SK-N-MC (cell line): Measurements from ENCODE around the gene PIK3R4.

Experiments
- DNase-seq: peaks from one replicate; pipeline ENCODE4 v3.0.0-alpha.2; 2011; ENCODE audit warnings: low read depth, low spot score
- H3K27ac ChIP-seq: fragments of 200-600 bp; sonication (generic); 2 replicates; pipeline ENCODE4 v1.5.1; 2016; ENCODE audit warnings: mixed run types
- H3K36me3 ChIP-seq: fragments of 200-600 bp; sonication (generic); 2 replicates; pipeline ENCODE4 v1.6.1; 2017; ENCODE audit warnings: antibody characterized with exemption, low read length, mixed read lengths; ENCODE audit not compliant: insufficient read depth
- H3K4me3 ChIP-seq: fragments of 200-600 bp; sonication (generic); 2 replicates; pipeline ENCODE4 v1.5.1; 2016
- H3K9ac ChIP-seq: fragments of 200-600 bp; sonication (generic); 2 replicates; pipeline ENCODE4 v1.8.0; 2017; ENCODE audit warnings: mixed run types, mixed read lengths; ENCODE audit not compliant: insufficient read length
- H3K9me3 ChIP-seq: fragments of 200-600 bp; sonication (generic); 2 replicates; pipeline ENCODE4 v1.6.1; 2017; ENCODE audit warnings: low read depth, mild to moderate bottlenecking, antibody characterized with exemption, low read length, moderate library complexity, mixed read lengths
- EZH2 ChIP-seq: fragments of 200-600 bp; sonication (generic); IDR thresholded peaks from one replicate; pipeline ENCODE4 v1.6.1; 2017; ENCODE audit warnings: antibody characterized with exemption
- FOXP2 ChIP-seq: optimal IDR thresholded peaks from 2 replicates; pipeline ENCODE3; 2011; ENCODE audit warnings: mild to moderate bottlenecking, moderate library complexity; ENCODE audit not compliant: insufficient read depth; ENCODE audit errors: extremely low read length, control extremely low read depth
- POLR2AphosphoS5 ChIP-seq: IDR thresholded peaks from 2 replicates; pipeline ENCODE4 v1.6.1; 2012; ENCODE audit warnings: mild to moderate bottlenecking, low read depth, low read length, borderline replicate concordance

Gene PIK3R4

DNA sequence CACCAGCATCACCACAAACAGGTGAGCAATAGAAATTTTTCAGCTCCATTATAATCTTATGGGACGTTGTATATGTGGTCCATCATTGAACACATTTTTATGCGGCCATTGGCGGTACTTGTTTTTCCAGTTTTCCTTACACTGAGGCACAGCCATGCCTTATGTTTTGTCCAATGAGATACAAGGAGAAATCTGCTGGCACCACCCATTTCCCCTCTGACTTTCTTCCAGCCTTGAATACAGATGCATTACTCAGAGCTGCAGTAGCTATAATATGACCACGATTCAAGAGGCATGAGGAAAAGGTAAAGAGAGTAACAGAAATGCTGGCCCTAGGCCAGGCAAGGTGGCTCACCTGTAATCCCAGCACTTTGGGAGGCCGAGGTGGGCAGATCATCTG lies 9.0 kb upstream of the PIK3R4 start:
- Histone ChIP-seq H3K4me3 (no peak overlapping the region), H3K9me3 (no peaks in the 10 kb centered on the region), H3K27ac (no peak overlapping the region), H3K9ac (no peak overlapping the region), H3K36me3 (no peaks in the 10 kb centered on the region)
- no peak for DNase-seq
- TF ChIP-seq EZH2: no peak
- TF ChIP-seq FOXP2: no peak
- TF ChIP-seq POLR2AphosphoS5: no peak

DNA sequence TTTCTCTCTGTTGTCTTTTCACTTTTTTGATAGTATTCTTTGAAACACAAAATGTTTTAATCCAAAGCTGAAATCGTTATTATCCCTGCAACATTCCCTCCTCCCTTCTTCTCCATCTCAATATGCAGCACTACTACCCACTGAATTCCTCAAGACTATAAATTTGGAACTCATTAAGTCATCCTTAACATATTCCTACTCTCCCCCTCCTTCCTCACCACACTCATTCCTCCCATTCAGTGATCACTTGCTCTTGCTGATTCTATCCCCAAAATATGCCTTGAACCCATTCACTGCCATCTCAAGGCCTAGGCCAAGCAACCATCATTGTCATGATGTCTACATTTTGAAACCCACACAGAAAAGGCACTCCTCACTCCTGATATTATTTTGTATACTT lies 2.4 kb upstream of the PIK3R4 start:
- Histone ChIP-seq H3K36me3 (peaks cover 10% of the 10 kb centered on the region), H3K9ac (peak overlapping the region; percentile 62), H3K4me3 (peak overlapping the region; percentile 78), H3K27ac (peak overlapping the region; percentile 82), H3K9me3 (no peaks in the 10 kb centered on the region)
- TF ChIP-seq POLR2AphosphoS5 (no peak), EZH2 (no peak), FOXP2 (no peak)
- DNase-seq: no peak

DNA sequence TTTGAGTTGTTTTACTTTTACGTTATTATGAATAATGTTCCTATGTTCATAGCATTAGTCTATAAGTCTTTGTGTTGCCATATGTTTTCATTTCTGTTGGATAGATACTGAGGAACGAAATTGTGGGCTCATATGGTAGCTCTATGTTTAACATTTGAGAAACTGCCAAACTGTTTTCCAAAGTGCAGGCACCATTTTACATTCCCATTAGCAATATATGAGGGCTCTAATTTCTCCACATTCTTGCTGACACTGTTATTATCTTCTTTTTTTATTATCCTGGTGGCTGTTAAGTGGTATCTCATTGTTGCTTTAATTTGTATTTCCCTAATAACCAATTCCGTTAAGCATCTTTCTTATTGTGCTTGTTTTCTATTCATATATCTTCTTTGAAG lies 1.8 kb upstream of the PIK3R4 start:
- H3K36me3 ChIP-seq: peaks cover 15% of the 10 kb centered on the region
- H3K4me3 ChIP-seq: peak overlapping the region; percentile 78
- peak overlapping the region; percentile 82 for H3K27ac ChIP-seq
- no peak for DNase-seq
- H3K9me3 ChIP-seq: no peaks in the 10 kb centered on the region
- TF ChIP-seq POLR2AphosphoS5: no peak
- no peak for TF ChIP-seq EZH2
- TF ChIP-seq FOXP2: no peak
- H3K9ac ChIP-seq: peak overlapping the region; percentile 62

DNA sequence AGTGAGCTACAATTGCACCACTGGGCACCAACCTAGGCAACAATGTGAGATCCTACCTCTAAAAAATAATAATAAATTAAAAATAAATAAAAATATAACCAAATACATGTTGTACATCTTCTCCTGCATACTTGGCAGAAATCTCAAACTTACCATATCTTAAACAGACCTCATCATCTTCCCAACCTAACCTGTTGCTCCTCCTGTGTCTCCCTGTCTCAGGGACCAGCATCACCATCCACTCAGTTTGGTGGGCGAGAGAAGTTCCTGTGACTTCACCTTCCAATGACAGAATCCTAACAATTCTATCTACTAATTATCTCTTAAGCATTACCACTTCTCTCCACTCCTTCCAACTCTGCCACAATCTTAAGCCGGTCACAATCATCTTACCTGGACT lies 3.3 kb downstream of the PIK3R4 start:
- H3K36me3 ChIP-seq: peaks cover 50% of the 10 kb centered on the region
- no peak overlapping the region for H3K27ac ChIP-seq
- H3K9ac ChIP-seq: no peak overlapping the region
- no peak for DNase-seq
- H3K9me3 ChIP-seq: no peaks in the 10 kb centered on the region
- TF ChIP-seq POLR2AphosphoS5 (no peak), EZH2 (no peak), FOXP2 (no peak)
- no peak overlapping the region for H3K4me3 ChIP-seq

DNA sequence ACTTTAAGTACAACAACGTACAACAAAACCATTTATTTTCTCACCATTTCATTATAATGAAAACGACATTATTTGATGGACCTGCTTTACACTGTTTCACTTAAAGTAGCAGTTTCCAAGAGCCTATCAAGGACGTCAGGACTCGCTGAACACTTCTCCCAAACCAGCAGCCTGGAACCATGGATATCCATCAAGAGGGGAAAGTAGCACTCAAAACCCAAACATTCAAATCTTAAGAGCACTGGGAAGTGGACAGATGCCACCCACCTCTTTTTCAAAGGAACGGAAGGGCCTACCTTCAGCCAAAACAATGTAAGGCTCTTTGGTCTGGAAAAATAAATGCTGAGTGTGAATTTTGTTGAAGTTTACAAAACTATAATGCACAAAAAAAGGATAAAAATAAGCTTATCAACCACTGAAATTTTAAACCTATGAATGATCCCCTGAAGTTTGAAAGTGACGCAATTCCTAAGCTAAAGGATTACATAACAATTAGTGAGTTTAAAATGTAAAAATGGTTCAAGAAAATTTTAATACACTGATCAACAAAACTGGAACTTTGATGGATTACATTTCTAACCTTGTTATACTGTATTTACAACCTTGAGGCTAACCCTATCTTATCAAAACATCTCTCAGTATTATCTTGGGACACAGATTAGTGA lies 4.6 kb downstream of the PIK3R4 start:
- H3K36me3 ChIP-seq: peaks cover 56% of the 10 kb centered on the region

DNA sequence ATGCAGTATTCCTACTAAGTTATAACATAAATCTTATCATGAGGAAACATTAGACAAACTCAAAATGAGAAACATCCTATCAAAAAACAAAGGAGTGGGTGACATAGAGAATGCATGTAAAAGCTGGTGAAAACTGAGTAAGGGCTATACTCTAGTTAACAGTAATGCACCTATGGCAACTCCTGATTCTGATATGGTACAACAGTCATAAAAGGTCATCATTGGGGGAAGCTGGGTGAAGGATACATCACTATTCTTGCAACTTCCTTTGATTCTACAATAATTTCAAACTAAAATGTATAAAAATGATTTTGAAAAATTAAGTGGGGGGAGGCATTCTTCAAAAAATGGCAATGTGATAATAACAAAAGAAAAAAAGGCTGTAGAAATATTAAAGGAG lies 6.8 kb downstream of the PIK3R4 start:
- Histone ChIP-seq H3K9ac (no peak overlapping the region), H3K4me3 (no peak overlapping the region), H3K27ac (no peak overlapping the region), H3K36me3 (peaks cover 70% of the 10 kb centered on the region), H3K9me3 (no peaks in the 10 kb centered on the region)
- no peak for DNase-seq
- TF ChIP-seq EZH2 (no peak), POLR2AphosphoS5 (no peak), FOXP2 (no peak)

More for the DNA sequence above, 4.6 kb downstream of the PIK3R4 start:
- TF ChIP-seq EZH2: no peak
- no peak for TF ChIP-seq FOXP2
- TF ChIP-seq POLR2AphosphoS5: no peak
- no peak overlapping the region for H3K27ac ChIP-seq
- no peak overlapping the region for H3K9ac ChIP-seq
- H3K9me3 ChIP-seq: no peaks in the 10 kb centered on the region
- no peak for DNase-seq
- no peak overlapping the region for H3K4me3 ChIP-seq

DNA sequence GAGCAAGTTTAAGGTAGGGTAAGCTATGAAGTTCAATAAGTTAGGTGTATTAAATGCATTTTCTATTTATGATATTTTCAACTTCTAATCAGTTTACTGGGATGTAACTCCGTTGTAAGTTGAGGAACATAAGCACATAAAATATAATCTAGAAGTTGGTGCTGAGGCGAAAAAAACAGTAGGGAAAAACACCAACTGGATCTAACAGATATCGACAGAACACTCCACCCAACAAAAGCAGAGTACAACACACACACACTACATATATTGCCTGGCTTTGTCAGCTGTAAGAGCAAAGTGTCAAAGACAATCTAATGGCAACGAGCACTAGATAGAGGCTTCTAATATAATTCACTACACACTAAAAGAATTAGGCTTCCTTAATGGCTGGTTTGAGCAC lies 8.4 kb downstream of the PIK3R4 start:
- no peaks in the 10 kb centered on the region for H3K9me3 ChIP-seq
- no peak for DNase-seq
- H3K9ac ChIP-seq: no peak overlapping the region
- H3K27ac ChIP-seq: no peak overlapping the region
- no peak overlapping the region for H3K4me3 ChIP-seq
- TF ChIP-seq EZH2: no peak
- no peak for TF ChIP-seq POLR2AphosphoS5
- TF ChIP-seq FOXP2: no peak
- peaks cover 70% of the 10 kb centered on the region for H3K36me3 ChIP-seq

DNA sequence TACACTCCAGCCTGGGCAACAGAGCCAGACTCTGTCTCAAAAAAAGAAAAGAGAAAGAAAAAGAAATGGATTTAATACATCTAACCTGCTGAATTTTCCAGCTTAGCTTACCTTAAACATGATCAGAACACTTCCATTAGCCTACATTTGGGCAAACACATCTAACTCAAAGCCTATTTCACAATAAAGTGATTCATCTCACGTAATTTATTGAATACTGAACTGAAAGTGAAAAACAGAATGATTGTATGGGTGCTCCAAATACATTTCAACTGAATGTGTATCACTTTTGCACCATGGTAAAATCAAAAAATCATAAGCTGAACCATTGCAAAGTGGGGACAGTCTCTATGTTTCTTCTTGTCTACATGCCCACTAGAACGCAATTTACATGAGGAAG lies 9.0 kb downstream of the PIK3R4 start:
- H3K9ac ChIP-seq: no peak overlapping the region
- no peaks in the 10 kb centered on the region for H3K9me3 ChIP-seq
- TF ChIP-seq FOXP2: no peak
- peaks cover 70% of the 10 kb centered on the region for H3K36me3 ChIP-seq
- H3K4me3 ChIP-seq: no peak overlapping the region
- H3K27ac ChIP-seq: no peak overlapping the region
- DNase-seq: no peak

DNA sequence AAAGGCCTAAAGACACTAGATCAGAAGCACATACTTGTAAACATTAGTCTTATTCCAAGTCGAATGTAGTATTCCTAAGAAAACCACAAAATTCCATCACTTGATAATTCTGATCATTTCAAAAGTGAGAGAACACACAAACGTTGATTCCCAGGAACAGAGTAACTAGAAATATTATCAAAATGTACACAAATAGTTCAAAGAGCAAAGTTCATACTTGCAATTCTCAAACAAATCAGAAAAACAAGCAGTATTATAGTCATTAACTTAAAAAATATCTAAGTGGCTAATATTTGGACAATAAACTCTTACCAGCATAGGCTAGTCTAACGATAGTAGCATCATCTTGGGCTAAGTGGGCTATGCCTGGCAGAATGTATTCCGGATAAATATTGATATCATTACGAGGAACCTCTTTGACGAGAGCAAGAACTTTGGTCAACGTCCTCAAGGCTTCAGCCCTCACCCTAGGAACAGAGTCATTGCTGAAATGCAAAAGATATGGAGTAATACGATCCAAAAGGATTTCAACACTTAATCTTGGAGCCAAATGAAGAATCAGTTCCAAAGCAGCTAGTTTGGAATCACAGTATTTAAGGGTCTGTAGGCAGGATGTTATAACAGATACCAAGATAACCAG lies 13.3 kb downstream of the PIK3R4 start:
- Histone ChIP-seq H3K9me3 (no peaks in the 10 kb centered on the region), H3K36me3 (peaks cover 56% of the 10 kb centered on the region), H3K4me3 (no peak overlapping the region), H3K27ac (no peak overlapping the region), H3K9ac (no peak overlapping the region)
- DNase-seq: no peak
- TF ChIP-seq EZH2 (no peak), POLR2AphosphoS5 (no peak), FOXP2 (no peak)
